ENCODE data around the gene CACNB1.
"Not testable (repeated sequence)": the region's sequence is repeated elsewhere in the genome, so short reads cannot be mapped to it uniquely, and the experiment has no call there.

Gene CACNB1

DNA sequence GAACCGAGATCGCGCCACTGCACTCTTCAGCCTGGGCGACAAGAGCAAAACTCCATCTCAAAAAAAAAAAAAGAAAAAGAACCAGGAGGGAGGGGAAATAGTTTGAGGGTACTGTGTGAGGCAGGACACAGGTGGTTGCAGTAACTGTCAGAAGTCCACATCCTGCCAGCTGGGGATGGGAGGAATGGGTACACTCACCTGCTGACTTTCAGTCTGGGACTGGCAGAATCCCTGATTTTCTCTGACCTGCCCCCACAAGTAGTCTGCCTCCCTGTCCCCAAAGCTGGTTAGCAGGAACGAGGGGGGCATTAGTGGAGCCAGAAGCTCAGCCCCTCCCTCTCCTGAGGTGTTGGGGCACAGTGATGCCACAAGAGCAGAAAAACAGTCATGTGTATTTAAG lies 24.4 kb downstream of the CACNB1 start:
- Mint-ChIP-seq H3K27ac (no peak overlapping the region), H3K27me3 (peaks cover 39% of the 10 kb centered on the region), H3K36me3 (peaks cover 20% of the 10 kb centered on the region), H3K4me1 (peaks cover 35% of the 10 kb centered on the region), H3K9me3 (peaks cover 6% of the 10 kb centered on the region), H3K4me3 (no peak overlapping the region)
- CTCF ChIA-PET = interaction anchor here (0.6 to 7.5 kb wide), 7 partner anchors 9 to 199 kb away, joined by 3 to 121 read pairs (median 7); partner anchors contain the start of gene ARL5C
- no peak for DNase-seq

DNA sequence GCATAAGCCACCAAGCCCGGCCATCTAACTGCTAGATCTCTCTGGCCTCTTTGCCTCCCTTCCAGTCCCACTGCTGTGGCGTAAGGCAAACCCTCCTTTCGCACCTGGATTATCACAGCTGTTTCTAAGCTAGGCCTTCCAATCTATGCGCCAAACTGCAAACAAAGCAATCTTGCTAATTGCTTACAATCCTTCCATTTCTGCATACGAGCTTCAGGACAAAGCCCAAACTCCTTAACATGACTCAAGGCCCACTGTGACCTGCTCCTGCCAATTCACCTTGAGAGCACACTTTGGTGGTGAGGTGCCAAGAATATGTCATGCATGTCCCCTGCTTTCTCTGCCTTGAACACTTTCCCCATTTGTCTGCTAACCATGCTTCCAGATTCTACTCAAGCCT lies 25.5 kb downstream of the CACNB1 start:
- Mint-ChIP-seq H3K4me3 (no peak overlapping the region), H3K9me3 (peaks cover 6% of the 10 kb centered on the region), H3K36me3 (peaks cover 10% of the 10 kb centered on the region), H3K4me1 (peaks cover 45% of the 10 kb centered on the region), H3K27ac (no peak overlapping the region), H3K27me3 (peaks cover 46% of the 10 kb centered on the region)
- CTCF ChIA-PET = interaction anchor here (1.0 to 7.5 kb wide), 4 partner anchors 8 to 189 kb away, joined by 4 to 121 read pairs (median 6); partner anchors contain the start of gene ARL5C
- DNase-seq = no peak

DNA sequence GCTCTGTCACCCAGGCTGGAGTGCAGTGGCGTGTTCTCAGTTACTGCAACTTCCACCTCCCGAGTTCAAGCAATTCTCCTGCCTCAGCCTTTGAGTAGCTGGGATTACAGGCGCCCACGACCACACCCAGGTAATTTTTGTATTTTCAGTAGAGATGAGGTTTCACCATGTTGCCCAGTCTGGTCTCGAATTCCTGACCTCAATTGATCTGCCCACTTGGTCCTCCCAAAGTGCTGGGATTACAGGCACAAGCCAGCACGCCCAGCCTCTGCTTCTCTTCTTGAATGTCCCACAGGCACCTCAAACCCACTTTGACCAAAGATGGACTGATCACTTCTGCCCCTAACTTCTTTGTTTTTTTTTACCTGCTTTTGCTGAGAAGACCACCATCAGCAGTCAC lies 26.9 kb downstream of the CACNB1 start:
- H3K36me3 Mint-ChIP-seq = peaks cover 8% of the 10 kb centered on the region
- peaks cover 56% of the 10 kb centered on the region for H3K4me1 Mint-ChIP-seq
- H3K27me3 Mint-ChIP-seq = peaks cover 60% of the 10 kb centered on the region

DNA sequence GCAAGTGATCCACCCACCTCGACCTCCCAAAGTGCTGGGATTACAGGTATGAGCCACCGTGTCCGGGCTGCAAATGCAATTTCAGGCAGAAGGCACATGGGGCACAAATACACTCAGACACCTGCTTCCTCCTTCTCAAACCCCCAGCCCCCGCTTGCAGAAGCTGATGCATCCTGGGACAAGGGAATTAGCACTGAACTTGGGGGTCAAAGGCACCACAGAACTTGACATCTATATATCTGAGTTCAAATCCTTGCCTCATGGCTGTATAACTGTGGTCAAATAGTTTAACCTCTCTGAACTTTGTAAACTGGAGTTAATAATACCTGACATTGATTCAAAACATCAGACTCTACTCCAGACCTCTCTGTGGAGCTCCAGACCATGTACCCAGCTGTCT lies 27.4 kb downstream of the CACNB1 start:
- Mint-ChIP-seq H3K36me3 (peaks cover 6% of the 10 kb centered on the region), H3K27me3 (peaks cover 64% of the 10 kb centered on the region), H3K4me3 (no peak overlapping the region), H3K9me3 (peaks cover 6% of the 10 kb centered on the region), H3K4me1 (peaks cover 57% of the 10 kb centered on the region), H3K27ac (no peak overlapping the region)
- CTCF ChIA-PET = interaction anchor here (0.6 to 1.3 kb wide), 2 partner anchors 187 to 695 kb away, joined by 3 to 4 read pairs; no protein-coding TSS in a partner anchor
- DNase-seq = no peak

More for the DNA sequence above, 26.9 kb downstream of the CACNB1 start:
- no peak overlapping the region for H3K27ac Mint-ChIP-seq
- peaks cover 6% of the 10 kb centered on the region for H3K9me3 Mint-ChIP-seq
- H3K4me3 Mint-ChIP-seq = no peak overlapping the region
- DNase-seq = no peak
- CTCF ChIA-PET = interaction anchor here (0.6 to 1.3 kb wide), 3 partner anchors 187 to 694 kb away, joined by 3 to 4 read pairs (median 3); no protein-coding TSS in a partner anchor

- peaks cover 63% of the 10 kb centered on the region for H3K4me1 Mint-ChIP-seq
- H3K27me3 Mint-ChIP-seq = peaks cover 70% of the 10 kb centered on the region
- DNase-seq = no peak
- no peak overlapping the region for H3K4me3 Mint-ChIP-seq
- peaks cover 4% of the 10 kb centered on the region for H3K36me3 Mint-ChIP-seq
- CTCF ChIA-PET = interaction anchor here (0.5 to 1.3 kb wide), 2 partner anchors 186 to 1519 kb away, joined by 4 to 5 read pairs; no protein-coding TSS in a partner anchor
- H3K9me3 Mint-ChIP-seq = peaks cover 6% of the 10 kb centered on the region
- H3K27ac Mint-ChIP-seq = no peak overlapping the region
Observed at GRCh38 chr17:39169518-39169917, 28.0 kb downstream of the CACNB1 start.

DNA sequence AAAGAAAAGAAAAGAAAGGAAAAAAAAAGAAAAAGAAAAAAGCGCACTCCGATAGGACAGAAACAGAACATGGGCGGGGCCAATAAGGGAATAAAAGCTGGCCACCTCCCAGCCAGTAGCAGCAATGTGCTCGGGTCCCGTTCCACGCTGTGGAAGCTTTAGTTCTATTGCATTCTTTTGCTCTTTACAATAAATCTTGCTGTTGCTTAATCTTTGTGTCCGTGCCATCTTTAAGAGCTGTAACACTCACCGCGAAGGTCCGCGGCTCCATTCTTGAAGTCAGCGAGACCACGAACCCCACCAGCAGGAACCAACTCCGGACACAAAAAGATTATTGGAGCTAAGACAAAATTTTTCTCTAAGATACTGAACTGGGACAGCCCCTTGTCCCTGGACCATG lies 28.4 kb downstream of the CACNB1 start:
- CTCF ChIA-PET = interaction anchor here (0.5 kb wide), 1 partner anchor 1519 kb away, joined by 5 read pairs; no protein-coding TSS in a partner anchor
- Mint-ChIP-seq H3K27me3 (peaks cover 72% of the 10 kb centered on the region), H3K27ac (no peak overlapping the region), H3K9me3 (peaks cover 6% of the 10 kb centered on the region), H3K4me1 (peaks cover 66% of the 10 kb centered on the region), H3K4me3 (no peak overlapping the region), H3K36me3 (peaks cover 4% of the 10 kb centered on the region)
- no peak for DNase-seq

GRCh38 chr17:39168503-39168902 lies 29.0 kb downstream of the CACNB1 start:
- peaks cover 78% of the 10 kb centered on the region for H3K27me3 Mint-ChIP-seq
- CTCF ChIA-PET = interaction anchor here (0.6 to 5.3 kb wide), 2 partner anchors 15 to 67 kb away, joined by 3 to 57 read pairs; no protein-coding TSS in a partner anchor
- H3K9me3 Mint-ChIP-seq, DNase-seq, H3K27ac Mint-ChIP-seq, H3K36me3 Mint-ChIP-seq, H3K4me3 Mint-ChIP-seq: not testable (repeated sequence)
- peaks cover 66% of the 10 kb centered on the region for H3K4me1 Mint-ChIP-seq

GRCh38 chr17:39167476-39167875 lies 30.0 kb downstream of the CACNB1 start:
- no peak overlapping the region for H3K4me3 Mint-ChIP-seq
- no peak overlapping the region for H3K27ac Mint-ChIP-seq
- peaks cover 6% of the 10 kb centered on the region for H3K9me3 Mint-ChIP-seq
- peaks cover 4% of the 10 kb centered on the region for H3K36me3 Mint-ChIP-seq
- CTCF ChIA-PET = interaction anchor here (0.6 to 7.6 kb wide), 7 partner anchors 8 to 243 kb away, joined by 3 to 121 read pairs (median 6); no protein-coding TSS in a partner anchor
- no peak for DNase-seq
- H3K27me3 Mint-ChIP-seq = peaks cover 89% of the 10 kb centered on the region
- H3K4me1 Mint-ChIP-seq = peaks cover 55% of the 10 kb centered on the region

- Mint-ChIP-seq H3K27ac (no peak overlapping the region), H3K27me3 (peaks cover 86% of the 10 kb centered on the region), H3K4me1 (peaks cover 47% of the 10 kb centered on the region), H3K9me3 (peaks cover 6% of the 10 kb centered on the region), H3K36me3 (peaks cover 4% of the 10 kb centered on the region), H3K4me3 (no peak overlapping the region)
- CTCF ChIA-PET = interaction anchor here (0.6 to 7.6 kb wide), 7 partner anchors 9 to 184 kb away, joined by 3 to 121 read pairs (median 11); no protein-coding TSS in a partner anchor
- DNase-seq = no peak
Observed at GRCh38 chr17:39166437-39167335, 30.8 kb downstream of the CACNB1 start.

DNA sequence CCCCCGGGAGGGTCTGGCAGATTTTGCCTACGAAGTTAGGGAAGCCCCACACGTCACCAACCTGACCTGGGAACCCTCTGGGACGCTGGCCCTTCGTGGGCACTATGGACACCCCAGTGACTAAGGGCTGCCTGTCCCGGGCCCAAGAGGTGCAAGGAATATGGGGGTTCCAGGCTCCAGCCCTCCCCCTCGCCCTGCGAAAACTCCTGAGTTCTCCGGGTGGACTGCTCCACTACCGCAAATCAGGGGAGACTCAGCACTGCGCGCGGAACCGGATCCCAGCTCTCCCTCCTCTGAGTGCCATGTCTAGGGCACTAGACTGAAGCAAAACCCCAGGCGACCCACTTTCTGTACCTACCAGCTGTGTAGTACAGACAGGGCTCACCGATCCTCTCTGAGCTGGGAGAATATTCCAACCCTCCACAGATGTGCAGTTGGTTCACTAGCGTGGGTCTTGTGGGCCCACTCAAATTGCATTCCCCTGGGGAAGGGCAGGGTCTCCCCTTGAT lies 31.6 kb downstream of the CACNB1 start, which contains the start of gene ARL5C:
ARL5C (minus strand) TSS at position 321 of the 509 bp plus-strand sequence. CDS start 401 bp downstream, outside the sequence.
- no peak within 1 kb of the TSS for H3K27ac Mint-ChIP-seq
- DNase-seq = no peak
- H3K36me3 Mint-ChIP-seq = peaks cover 4% of the 10 kb centered on the region
- peaks cover 6% of the 10 kb centered on the region for H3K9me3 Mint-ChIP-seq
- CTCF ChIA-PET = interaction anchor here (0.6 to 7.6 kb wide), 10 partner anchors 10 to 183 kb away, joined by 3 to 121 read pairs (median 9); partner anchors contain the start of gene PLXDC1
- peaks cover 46% of the 10 kb centered on the region for H3K4me1 Mint-ChIP-seq
- peaks cover 84% of the 10 kb centered on the region for H3K27me3 Mint-ChIP-seq
- peak within 1 kb of the TSS; percentile 79 for H3K4me3 Mint-ChIP-seq

DNA sequence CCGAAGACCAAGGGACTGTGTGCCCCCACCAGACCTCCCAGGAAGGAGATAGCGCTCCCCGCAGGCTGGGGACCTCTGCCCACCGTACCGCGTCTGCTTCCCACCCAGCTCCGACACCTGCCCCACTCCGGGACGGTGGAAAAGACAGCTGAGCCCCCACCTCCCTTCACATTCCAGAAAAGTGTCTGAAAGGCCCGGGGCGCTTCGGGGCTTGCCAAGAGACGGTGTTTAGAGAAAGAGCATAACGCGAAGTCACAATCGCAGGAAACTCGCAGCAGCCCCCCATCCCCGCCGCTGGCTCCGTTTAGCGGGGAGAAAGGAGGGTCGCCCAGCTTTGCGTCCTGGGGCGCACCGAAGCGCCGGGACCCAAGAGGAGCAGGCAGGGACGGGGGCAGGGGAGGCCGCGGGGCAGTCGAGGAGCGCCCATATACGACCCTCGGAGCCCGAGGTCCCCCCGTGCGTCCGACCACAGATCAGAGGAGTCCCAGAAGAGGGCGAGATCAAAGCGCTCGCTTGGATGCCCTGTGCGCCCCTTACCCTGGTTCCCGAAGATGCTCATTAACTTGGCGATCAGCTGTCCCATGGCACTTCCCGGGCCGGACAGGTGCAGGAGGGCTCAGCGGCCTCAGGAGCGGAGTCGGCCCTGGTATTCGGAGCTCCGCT lies 32.2 kb downstream of the CACNB1 start:
- CTCF ChIA-PET = interaction anchor here (0.6 to 7.6 kb wide), 25 partner anchors 9 to 288 kb away, joined by 3 to 121 read pairs (median 7); partner anchors contain the start of genes PLXDC1 and RPL19
- Mint-ChIP-seq H3K4me3 (peak overlapping the region; percentile 79), H3K9me3 (peaks cover 6% of the 10 kb centered on the region), H3K36me3 (peaks cover 4% of the 10 kb centered on the region), H3K27ac (no peak overlapping the region), H3K4me1 (peaks cover 43% of the 10 kb centered on the region), H3K27me3 (peaks cover 84% of the 10 kb centered on the region)
- DNase-seq = no peak

GRCh38 chr17:39164675-39165143 lies 32.8 kb downstream of the CACNB1 start:
- Mint-ChIP-seq H3K36me3 (peaks cover 4% of the 10 kb centered on the region), H3K27me3 (peaks cover 83% of the 10 kb centered on the region), H3K4me3 (peak overlapping the region; percentile 79), H3K9me3 (peaks cover 6% of the 10 kb centered on the region), H3K4me1 (peaks cover 40% of the 10 kb centered on the region), H3K27ac (no peak overlapping the region)
- CTCF ChIA-PET = interaction anchor here (0.6 to 7.6 kb wide), 28 partner anchors 9 to 294 kb away, joined by 3 to 121 read pairs (median 5); partner anchors contain the start of genes PLXDC1 and RPL19
- DNase-seq = peak; percentile 85

- H3K9me3 Mint-ChIP-seq = no peaks in the 10 kb centered on the region
- H3K4me3 Mint-ChIP-seq = no peak overlapping the region
- peaks cover 22% of the 10 kb centered on the region for H3K4me1 Mint-ChIP-seq
- DNase-seq = no peak
- H3K36me3 Mint-ChIP-seq = no peaks in the 10 kb centered on the region
- CTCF ChIA-PET = interaction anchor here (7.6 kb wide), 1 partner anchor 14 kb away, joined by 121 read pairs; no protein-coding TSS in a partner anchor
- H3K27ac Mint-ChIP-seq = no peak overlapping the region
- peaks cover 77% of the 10 kb centered on the region for H3K27me3 Mint-ChIP-seq
Observed at GRCh38 chr17:39161962-39162361, 35.5 kb downstream of the CACNB1 start.

Measured in activated naive CD4-positive, alpha-beta T cell treated with anti-CD3 and anti-CD28 coated beads, Interleukin-2, amount 10 ng/mL, durations not matched to agents 7 days and 5 days (primary cell).